ENCODE results near the gene GALNT15. TPM values are rescaled to one million over a fixed set of nuclear protein-coding genes. Genes with fewer than 3 reads are reported as not detected.
A peak's percentile ranks its signal among the peaks of the same experiment; 100 is the strongest.

The GALNT15 gene
- polyA plus RNA-seq, 1 of the 3 experiments (the other 2 are of a cell fraction), result 4.7 TPM

DNA sequence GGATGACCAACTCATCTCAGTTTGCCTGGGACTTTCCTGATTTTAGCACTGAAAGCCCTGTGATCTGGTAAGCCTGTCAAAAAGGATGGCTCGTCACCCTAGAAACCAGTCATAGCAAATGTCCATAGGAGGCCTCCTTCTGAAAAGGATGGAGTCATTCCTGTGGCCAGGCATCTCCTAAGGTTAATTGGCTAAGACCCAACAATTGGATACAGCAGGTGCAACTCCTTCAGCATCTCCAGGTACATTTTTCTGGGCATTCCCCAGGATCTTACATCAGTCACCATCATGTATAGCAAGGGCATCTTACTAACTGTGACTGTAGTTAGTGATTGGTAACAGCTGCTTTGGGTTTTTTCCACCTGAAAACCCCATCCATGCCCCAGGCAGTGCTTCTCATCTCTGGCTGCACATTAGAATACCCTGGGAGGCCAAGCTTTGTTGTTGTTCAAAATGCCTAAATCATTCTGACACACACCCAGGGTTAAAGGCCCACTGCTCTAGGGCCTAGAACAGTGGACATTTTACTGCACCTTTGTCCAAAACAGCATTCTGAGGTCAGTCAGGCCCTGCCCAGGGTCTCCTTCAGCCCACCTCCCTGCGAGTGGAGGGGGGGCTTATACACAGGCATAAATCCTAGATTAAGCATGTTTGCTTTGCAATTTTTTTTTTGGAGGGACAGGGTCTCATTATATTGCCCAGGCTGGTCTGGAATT is 28.3 kb upstream of the GALNT15 start:
- peaks cover 7% of the 10 kb centered on the region for H3F3A ChIP-seq (replicated peaks; ENCODE audit: insufficient read depth)
- H4K20me1 ChIP-seq (ENCODE audit: insufficient read depth), result no peaks in the 10 kb centered on the region
- H3K9ac ChIP-seq, result no peak overlapping the region
- H3K9me2 ChIP-seq, result no peaks in the 10 kb centered on the region
- H3K9me3 ChIP-seq, result no peaks in the 10 kb centered on the region
- H3K27ac ChIP-seq (ENCODE audit: low read depth in 2 of 2, low read length in 1 of 2), result no peak overlapping the region
- no peak for DNase-seq
- no peaks in the 10 kb centered on the region for H3K36me3 ChIP-seq (replicated peaks in 1 of 2; ENCODE audit: control insufficient read depth in 1 of 2, insufficient read depth in 2 of 2, low read length in 1 of 2)
- no peaks in the 10 kb centered on the region for H3K79me2 ChIP-seq (ENCODE audit: insufficient read depth)
- no peaks in the 10 kb centered on the region for H3K27me3 ChIP-seq (ENCODE audit: insufficient read depth)
- H3K4me1 ChIP-seq (ENCODE audit: control insufficient read depth in 1 of 2, insufficient read depth in 2 of 2, low read depth in 1 of 2, low read length in 1 of 2), result no peaks in the 10 kb centered on the region; a peak in 1 of 4 replicates
- no peak overlapping the region for H3K4me2 ChIP-seq
- TF ChIP-seq CHD2 (IDR thresholded peaks at IDR 0.05; ENCODE audit: low read length, partially characterized antibody) (no peak), MXI1 (IDR thresholded peaks at IDR 0.05; ENCODE audit: low read depth, low read length) (no peak), TAF1 (IDR thresholded peaks at IDR 0.05; ENCODE audit: borderline replicate concordance, low read depth, low read length) (no peak), MEF2A (IDR thresholded peaks at IDR 0.05; ENCODE audit: borderline replicate concordance, low read depth) (no peak), TCF12 (IDR thresholded peaks at IDR 0.05) (no peak), POLR2AphosphoS5 (IDR thresholded peaks at IDR 0.05; ENCODE audit: low read depth, low read length) (no peak), RFX5 (IDR thresholded peaks at IDR 0.05; ENCODE audit: low read length) (no peak)
- TF ChIP-seq, protein P1, sequence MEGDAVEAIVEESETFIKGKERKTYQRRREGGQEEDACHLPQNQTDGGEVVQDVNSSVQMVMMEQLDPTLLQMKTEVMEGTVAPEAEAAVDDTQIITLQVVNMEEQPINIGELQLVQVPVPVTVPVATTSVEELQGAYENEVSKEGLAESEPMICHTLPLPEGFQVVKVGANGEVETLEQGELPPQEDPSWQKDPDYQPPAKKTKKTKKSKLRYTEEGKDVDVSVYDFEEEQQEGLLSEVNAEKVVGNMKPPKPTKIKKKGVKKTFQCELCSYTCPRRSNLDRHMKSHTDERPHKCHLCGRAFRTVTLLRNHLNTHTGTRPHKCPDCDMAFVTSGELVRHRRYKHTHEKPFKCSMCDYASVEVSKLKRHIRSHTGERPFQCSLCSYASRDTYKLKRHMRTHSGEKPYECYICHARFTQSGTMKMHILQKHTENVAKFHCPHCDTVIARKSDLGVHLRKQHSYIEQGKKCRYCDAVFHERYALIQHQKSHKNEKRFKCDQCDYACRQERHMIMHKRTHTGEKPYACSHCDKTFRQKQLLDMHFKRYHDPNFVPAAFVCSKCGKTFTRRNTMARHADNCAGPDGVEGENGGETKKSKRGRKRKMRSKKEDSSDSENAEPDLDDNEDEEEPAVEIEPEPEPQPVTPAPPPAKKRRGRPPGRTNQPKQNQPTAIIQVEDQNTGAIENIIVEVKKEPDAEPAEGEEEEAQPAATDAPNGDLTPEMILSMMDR (IDR thresholded peaks at IDR 0.05), result no peak
- TF ChIP-seq, protein P2, sequence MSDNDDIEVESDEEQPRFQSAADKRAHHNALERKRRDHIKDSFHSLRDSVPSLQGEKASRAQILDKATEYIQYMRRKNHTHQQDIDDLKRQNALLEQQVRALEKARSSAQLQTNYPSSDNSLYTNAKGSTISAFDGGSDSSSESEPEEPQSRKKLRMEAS (IDR thresholded peaks at IDR 0.05; ENCODE audit: low read depth), result no peak
- no peak overlapping the region for H3K4me3 ChIP-seq (ENCODE audit: low read depth in 2 of 2, low read length in 1 of 2)
- 81% methylated on average over 2 of the region's 2 CpGs for WGBS (ENCODE audit: low lambda C conversion rate)
- ChIA-PET POLR2A (no interaction called here), CTCF (interaction anchor here (1.4 to 2.2 kb wide), 3 partner anchors 32 to 97 kb away, joined by 5 to 8 read pairs (median 6); no protein-coding TSS in a partner anchor)
- H2AFZ ChIP-seq (ENCODE audit: low read depth), result no peak overlapping the region

DNA sequence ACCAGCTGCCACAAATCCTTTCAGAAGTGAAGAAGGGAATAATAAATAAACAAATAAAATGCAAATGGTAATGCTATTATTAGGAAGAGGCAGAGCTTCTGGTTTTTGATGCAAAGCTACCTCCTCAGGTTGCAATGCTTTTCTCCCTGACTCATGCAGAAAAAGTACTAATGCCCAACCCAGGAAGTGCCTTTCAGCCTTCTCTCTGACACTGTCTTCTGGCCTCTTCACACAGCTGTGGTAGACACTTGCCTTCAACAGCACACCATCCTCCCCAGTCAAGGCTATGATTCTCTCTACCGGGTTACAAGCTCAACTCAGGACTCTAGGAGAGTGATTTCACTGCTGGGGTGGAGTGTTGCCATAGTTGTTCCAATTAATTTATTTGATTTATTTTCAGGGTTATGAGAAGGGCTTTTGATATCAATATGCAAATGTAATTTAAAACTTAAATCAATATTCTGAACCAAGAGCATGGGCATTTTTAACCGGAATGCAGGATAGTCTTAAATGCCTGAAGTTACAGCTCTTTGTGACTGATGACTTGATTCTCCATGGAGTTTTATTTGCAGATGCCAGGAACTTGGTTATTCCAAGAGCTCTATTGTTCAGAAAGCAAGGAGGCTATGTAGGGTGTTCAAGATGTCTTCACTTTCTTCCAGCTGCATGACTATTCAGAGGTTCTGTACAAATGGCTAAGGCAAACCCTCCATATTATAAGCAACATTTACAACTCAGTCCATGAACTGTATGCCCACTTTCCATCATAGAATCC is 27.1 kb upstream of the GALNT15 start:
- POLR2A ChIA-PET, result no interaction called here
- no peaks in the 10 kb centered on the region for H3K9me2 ChIP-seq
- no peaks in the 10 kb centered on the region for H4K20me1 ChIP-seq (ENCODE audit: insufficient read depth)
- H3K4me1 ChIP-seq (ENCODE audit: control insufficient read depth in 1 of 2, insufficient read depth in 2 of 2, low read depth in 1 of 2, low read length in 1 of 2), result no peaks in the 10 kb centered on the region; a peak in 1 of 4 replicates
- DNase-seq, result no peak
- no peaks in the 10 kb centered on the region for H3K27me3 ChIP-seq (ENCODE audit: insufficient read depth)
- CTCF ChIA-PET, result interaction anchor here (2.2 kb wide), 1 partner anchor 31 kb away, joined by 8 read pairs; no protein-coding TSS in a partner anchor
- H3K27ac ChIP-seq (ENCODE audit: low read depth in 2 of 2, low read length in 1 of 2), result peak overlapping the region in 1 of 2 experiments; percentile 28; a peak in 2 of 4 replicates
- no peaks in the 10 kb centered on the region for H3K36me3 ChIP-seq (replicated peaks in 1 of 2; ENCODE audit: control insufficient read depth in 1 of 2, insufficient read depth in 2 of 2, low read length in 1 of 2)
- 80% methylated on average over 2 of the region's 2 CpGs for WGBS (ENCODE audit: low lambda C conversion rate)
- peaks cover 7% of the 10 kb centered on the region for H3F3A ChIP-seq (replicated peaks; ENCODE audit: insufficient read depth)
- 0 out of 2 replicates have a peak, but pooled peaks have one; percentile 48 for TF ChIP-seq ELF1 (IDR thresholded peaks at IDR 0.05)
- TF ChIP-seq, protein P2 (IDR thresholded peaks at IDR 0.05; ENCODE audit: low read depth), result no peak
- TF ChIP-seq FOSL2 (IDR thresholded peaks at IDR 0.05; ENCODE audit: borderline replicate concordance, low read depth), result peak; percentile 12; the same call in 1 of the 2 replicates
- H3K79me2 ChIP-seq (ENCODE audit: insufficient read depth), result no peaks in the 10 kb centered on the region
- no peak overlapping the region for H3K4me3 ChIP-seq (ENCODE audit: low read depth in 2 of 2, low read length in 1 of 2)
- no peaks in the 10 kb centered on the region for H3K9me3 ChIP-seq
- H3K9ac ChIP-seq, result no peak overlapping the region
- no peak overlapping the region for H3K4me2 ChIP-seq
- H2AFZ ChIP-seq (ENCODE audit: low read depth), result no peak overlapping the region
